HG03064 (cell line): ENCODE data around the gene GTPBP1.

ENCODE experiments used
- ATAC-seq: cut with Tn5 transposase; IDR thresholded peaks from one replicate; pipeline ENCODE4 v1.9.1; 2021; ENCODE audit warnings: low read depth; ENCODE audit not compliant: unreplicated experiment

The GTPBP1 gene

DNA sequence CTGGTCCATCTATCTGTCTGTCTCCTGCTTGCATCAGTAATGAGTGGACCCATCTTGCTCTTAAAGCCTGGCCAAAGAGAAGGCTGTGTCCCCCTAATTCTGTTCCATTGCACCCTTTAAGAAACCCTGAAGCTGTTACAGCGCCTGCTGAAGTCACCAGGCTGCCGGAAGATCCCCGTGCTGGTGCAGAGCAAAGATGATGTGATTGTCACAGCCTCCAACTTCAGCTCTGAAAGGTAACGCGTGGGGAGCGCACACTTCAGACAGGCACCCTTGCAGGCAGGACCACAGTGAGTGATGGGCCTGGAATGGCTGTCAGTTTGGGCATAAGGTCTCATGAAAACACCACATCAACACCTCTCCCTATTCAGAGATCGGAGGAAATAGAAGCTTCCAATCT lies 18.4 kb downstream of the GTPBP1 start:
- ATAC-seq = no peak

DNA sequence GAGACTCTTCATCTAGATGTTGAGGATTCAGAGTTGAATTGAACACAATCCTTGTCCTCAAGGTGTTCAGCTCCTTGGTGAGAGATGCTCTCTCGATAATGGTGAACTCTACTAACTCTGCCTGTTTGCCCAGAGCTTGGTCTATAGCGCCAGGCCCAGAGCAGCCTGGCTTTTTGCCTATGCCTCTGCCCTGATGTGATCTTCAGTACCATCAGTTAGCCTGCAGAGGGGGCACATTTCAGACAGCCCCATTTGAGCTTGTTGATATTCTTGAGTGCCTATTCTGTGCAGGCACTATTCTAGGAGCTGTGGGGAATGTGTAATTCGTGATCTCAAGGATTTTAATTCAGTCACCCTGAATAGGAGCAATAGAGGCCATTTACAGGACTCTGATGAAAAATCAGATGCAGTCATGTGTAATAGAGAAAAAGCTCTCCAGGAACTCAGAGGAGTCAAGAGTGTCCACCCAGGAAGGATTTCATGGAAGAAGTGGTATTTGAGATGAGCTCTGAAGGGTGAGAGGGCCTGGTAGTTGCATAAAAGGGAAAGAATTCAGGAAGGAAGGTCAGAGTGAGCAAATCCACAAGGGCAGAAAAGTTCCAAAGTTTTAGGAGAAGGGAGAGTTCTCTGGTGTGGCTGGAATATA lies 19.3 kb downstream of the GTPBP1 start:
- no peak for ATAC-seq

GRCh38 chr22:38725900-38726655 lies 20.3 kb downstream of the GTPBP1 start:
- no peak for ATAC-seq

DNA sequence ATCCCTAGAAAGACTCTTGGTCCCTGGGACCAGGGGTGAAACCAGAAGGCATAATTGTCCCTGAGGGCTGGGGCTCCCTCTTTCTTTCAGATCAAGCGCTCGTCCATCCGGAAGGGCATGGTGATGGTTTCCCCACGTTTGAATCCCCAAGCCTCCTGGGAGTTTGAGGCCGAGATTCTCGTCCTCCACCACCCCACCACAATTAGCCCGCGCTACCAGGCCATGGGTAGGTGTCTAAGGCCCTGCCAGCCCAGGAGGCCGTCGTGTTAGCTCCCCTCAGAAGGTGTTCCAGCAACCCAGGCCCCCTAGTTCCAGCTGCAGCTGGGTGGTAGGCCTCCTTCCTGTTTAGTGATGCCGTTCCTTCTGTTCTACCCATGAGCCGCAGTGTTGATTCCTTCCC lies 21.4 kb downstream of the GTPBP1 start:
- ATAC-seq = no peak

DNA sequence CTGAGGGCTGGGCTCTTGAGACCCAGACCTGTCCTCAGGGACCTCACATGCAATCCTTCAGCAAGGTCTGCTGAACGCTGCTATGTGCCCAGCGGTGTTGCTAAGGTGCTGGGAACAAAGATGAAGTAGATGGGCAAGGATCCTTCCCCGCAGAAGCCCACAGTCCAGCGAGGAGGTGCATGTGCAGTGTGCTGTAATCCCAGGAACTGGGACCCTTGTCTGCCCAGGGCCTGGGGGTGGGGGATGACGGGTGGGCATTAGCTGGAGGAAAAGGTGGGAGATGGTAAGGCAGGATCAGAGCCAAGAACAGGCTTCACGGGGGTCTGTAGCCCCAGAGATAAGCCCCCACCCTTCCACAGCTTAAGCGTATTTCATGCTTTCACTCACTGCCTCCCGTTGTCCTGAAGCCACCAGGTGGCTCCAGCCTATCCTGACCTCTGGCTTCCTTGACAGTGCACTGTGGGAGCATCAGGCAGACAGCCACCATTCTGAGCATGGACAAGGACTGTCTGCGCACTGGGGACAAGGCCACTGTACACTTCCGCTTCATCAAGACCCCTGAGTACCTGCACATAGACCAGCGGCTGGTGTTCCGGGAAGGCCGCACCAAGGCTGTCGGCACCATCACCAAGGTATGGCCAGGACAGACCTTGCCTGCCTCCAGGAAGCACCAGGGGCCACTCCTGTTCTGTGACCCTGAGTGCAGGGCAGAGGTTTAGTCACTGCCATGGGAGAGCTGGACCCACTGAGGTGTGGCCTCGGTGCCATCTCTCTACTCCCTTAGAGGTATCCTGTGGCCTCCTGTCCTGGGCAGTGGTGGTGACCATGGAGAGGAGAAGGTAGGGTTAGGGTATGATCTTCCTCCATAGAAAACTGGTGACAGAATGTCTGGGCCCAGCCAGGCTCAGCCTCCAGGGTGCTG lies 22.0 kb downstream of the GTPBP1 start:
- ATAC-seq = no peak

GRCh38 chr22:38728871-38729796 lies 23.4 kb downstream of the GTPBP1 start:
- ATAC-seq = no peak

- ATAC-seq = no peak
Measured at GRCh38 chr22:38729946-38730345, 24.2 kb downstream of the GTPBP1 start.

GRCh38 chr22:38730411-38730871 lies 24.7 kb downstream of the GTPBP1 start:
- no peak for ATAC-seq

DNA sequence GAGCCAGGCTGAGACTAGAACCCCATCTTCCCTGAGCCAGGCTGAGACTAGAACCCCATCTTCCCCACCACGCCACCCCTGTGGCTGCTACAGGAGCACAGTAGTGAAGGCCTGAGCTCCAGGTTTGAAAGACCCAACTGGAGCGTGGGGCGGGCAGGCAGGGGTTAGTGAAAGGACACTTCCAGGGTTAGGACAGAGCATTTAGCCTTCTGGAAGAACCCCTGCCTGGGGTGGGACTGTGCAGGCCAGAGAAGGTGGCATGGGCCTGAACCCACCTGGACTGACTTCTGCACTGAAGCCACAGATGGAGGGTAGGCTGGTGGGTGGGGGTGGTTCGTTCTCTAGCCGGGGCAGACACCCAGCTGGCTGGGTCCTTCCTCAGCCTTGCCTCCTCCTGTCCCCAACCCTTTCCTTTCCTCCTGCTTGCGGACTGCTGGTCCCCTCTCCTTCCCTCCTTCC lies 26.0 kb downstream of the GTPBP1 start:
- ATAC-seq = no peak

- no peak for ATAC-seq
Measured at GRCh38 chr22:38732251-38732815, 26.6 kb downstream of the GTPBP1 start.

GRCh38 chr22:38733329-38733723 lies 27.6 kb downstream of the GTPBP1 start:
- no peak for ATAC-seq

DNA sequence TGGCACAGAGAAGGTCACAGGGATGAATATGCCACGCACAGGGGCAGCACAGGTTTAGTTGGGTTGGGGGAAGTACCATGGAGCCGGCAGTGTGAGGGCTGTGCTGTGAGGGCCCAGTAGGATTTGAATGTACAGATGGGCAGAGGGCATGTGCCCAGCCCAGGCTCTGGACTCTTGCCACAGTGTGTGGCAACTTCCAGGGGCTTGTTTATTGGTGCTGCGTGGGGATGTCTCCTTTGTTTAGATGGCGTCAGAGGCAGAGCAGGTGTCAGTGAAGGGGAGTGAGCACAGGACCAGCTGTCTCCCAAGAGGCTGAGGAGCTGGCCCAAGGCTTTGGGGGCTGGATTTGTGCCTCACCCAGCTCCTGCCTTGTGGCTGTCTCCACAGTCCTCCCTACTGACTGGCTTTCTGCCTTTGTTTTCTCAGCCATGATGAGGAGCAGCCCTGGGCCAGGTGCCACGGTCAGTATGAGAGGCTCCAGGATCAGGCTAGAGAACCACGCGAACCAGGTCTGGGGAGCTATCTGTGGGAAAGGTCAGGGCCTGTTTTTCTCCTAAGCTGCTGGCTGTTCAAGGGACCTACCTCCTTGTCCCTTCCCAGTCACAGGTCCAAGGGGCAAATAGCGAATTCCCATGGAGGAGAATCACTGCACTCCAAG lies 28.1 kb downstream of the GTPBP1 start:
- ATAC-seq = no peak

GRCh38 chr22:38734421-38735100 lies 28.8 kb downstream of the GTPBP1 start:
- no peak for ATAC-seq

GRCh38 chr22:38735126-38735464 lies 29.4 kb downstream of the GTPBP1 start:
- ATAC-seq = no peak

GRCh38 chr22:38735465-38736256 lies 29.9 kb downstream of the GTPBP1 start:
- no peak for ATAC-seq

- ATAC-seq = no peak
Measured at GRCh38 chr22:38736257-38736570, 30.5 kb downstream of the GTPBP1 start.

DNA sequence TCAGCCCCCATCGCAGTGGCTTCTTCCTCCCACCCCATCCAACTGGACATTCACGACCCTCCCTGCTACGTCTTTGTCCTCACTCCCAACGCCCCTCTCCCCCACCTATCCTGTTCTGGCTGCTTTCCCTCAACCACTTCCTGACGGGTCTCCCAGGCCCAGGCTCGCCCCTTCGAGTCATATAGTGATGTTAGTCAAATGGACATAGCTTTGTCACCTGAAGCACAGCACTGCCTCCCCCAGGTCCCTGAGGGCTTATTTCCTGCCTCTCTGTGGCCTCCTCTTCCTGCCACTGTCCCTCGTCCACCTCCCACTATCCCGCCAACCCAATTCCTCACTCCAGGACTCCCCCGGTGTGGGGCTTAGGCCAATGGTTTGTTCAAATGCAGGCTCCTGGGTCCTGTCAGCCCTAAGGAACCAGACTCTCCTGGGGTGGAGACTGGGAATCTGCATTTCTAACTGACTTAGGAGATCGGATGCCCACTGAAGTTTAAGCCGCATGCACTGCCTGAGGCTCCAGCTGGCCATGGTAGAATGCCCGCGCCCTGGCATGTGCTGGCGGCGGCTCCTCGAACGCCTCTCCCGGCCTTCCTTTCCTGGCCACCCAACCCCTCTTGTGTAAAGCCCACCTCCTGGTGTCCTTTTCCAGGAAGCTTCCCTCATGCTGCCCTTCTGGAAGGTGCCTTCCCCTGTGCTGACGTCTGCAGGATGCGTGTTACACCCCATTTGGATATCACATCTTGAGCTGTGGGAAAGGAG lies 31.7 kb downstream of the GTPBP1 start:
- no peak for ATAC-seq
